K562 (cell line): ENCODE results near the gene SCAPER. TPM values are rescaled to one million over a fixed set of nuclear protein-coding genes. Genes with fewer than 3 reads are reported as not detected.

ENCODE experiments used
- ATAC-seq: fragments of 200-7000 bp; cut with Tn5 transposase; 3 replicates; pipeline ENCODE4 v1.9.1; 2020; ENCODE audit warnings: moderate library complexity
- BruUV-seq: library from RNA; stranded (reverse); fragments of 400-500 nt; replicated peaks from 2 replicates; lab custom pipeline; 2021; lab: Mats Ljungman, UMichigan
- CTCF ChIA-PET: fragments of 300-600 bp; formaldehyde crosslinking; extraction: SDS; loops from one replicate; lab custom pipeline; 2021; ENCODE audit warnings: low intra/inter-chr PET ratio; lab: Yijun Ruan, JAX
- POLR2A ChIA-PET: fragments of 300-600, 350-650 bp; sonication (Branson Sonifier 250); formaldehyde crosslinking; extraction: SDS; loops from one replicate; lab custom pipeline; 2021; ENCODE audit warnings: antibody characterized with exemption, inconsistent platforms; lab: Yijun Ruan, JAX
- DNase-seq, 4 experiments: peaks; one replicate each; pipeline versions ENCODE4 v3.0.0 to v3.0.0-alpha.2; 2011 to 2018; ENCODE audit warnings: low spot score in 3 of 4, mixed read lengths in 3 of 4; ENCODE audit errors: extremely low read depth in 1 of 4
- FAIRE-seq: peaks from 2 replicates; lab custom pipeline; 2011; peaks lifted over from hg19 to GRCh38; lab: Jason Lieb, UNC
- H2AFZ ChIP-seq: 2 replicates; pipeline ENCODE4 v1.6.0; 2011; ENCODE audit warnings: low read depth, low read length, control low read depth, inconsistent platforms
- H3K27ac ChIP-seq: fragments of 200-600 bp; 3 replicates; pipeline ENCODE4 v1.8.0; 2011; ENCODE audit warnings: low read depth, mild to moderate bottlenecking, control low read depth, inconsistent platforms, low read length, moderate library complexity, mixed read lengths; ENCODE audit errors: extremely low read depth
- H3K27me3 ChIP-seq, 2 experiments: fragments of 300-600 bp in 1 of 2; 2 replicates in 1 of 2; 3 replicates in 1 of 2; pipeline versions ENCODE4 v1.6.0 to v1.8.0; 2011; ENCODE audit warnings: inconsistent platforms in 2 of 2, low read length in 2 of 2, mild to moderate bottlenecking in 1 of 2, mixed read lengths in 1 of 2, moderate library complexity in 1 of 2; ENCODE audit not compliant: control insufficient read depth in 2 of 2, insufficient read depth in 2 of 2
- H3K36me3 ChIP-seq: fragments of 300-600 bp; 3 replicates; pipeline ENCODE4 v1.8.0; 2011; ENCODE audit warnings: mild to moderate bottlenecking, low read length, inconsistent platforms; ENCODE audit not compliant: control insufficient read depth, insufficient read depth
- H3K4me1 ChIP-seq, 2 experiments: fragments of 200-600 bp in 1 of 2; replicated peaks in 1 of 2; 2 replicates in 1 of 2; 3 replicates in 1 of 2; pipeline versions ENCODE4 v1.5.1 to v1.8.0; 2011; ENCODE audit warnings: inconsistent platforms in 2 of 2, low read length in 2 of 2, mild to moderate bottlenecking in 1 of 2, mixed read lengths in 1 of 2, moderate library complexity in 1 of 2; ENCODE audit not compliant: control insufficient read depth in 2 of 2, insufficient read depth in 2 of 2
- H3K4me2 ChIP-seq: 2 replicates; pipeline ENCODE4 v1.6.1; 2011; ENCODE audit warnings: low read length, control low read depth, inconsistent platforms, mixed read lengths; ENCODE audit not compliant: insufficient read depth
- H3K4me3 ChIP-seq: fragments of 200-600 bp; sonication (generic), shearing (Covaris generic); 2 replicates; pipeline ENCODE4 v1.5.1; 2016; ENCODE audit warnings: control low read depth, inconsistent platforms
- H3K79me2 ChIP-seq: fragments of 200-600 bp; 3 replicates; pipeline ENCODE4 v1.8.0; 2011; ENCODE audit warnings: low read length, inconsistent platforms; ENCODE audit not compliant: control insufficient read depth, insufficient read depth
- H3K9ac ChIP-seq, 2 experiments: 2 replicates each; pipeline versions ENCODE4 v1.6.0 to v1.6.1; 2011; ENCODE audit warnings: low read depth in 2 of 2, low read length in 2 of 2, control low read depth in 1 of 2, inconsistent platforms in 1 of 2, mild to moderate bottlenecking in 1 of 2, mixed read lengths in 1 of 2; ENCODE audit not compliant: insufficient read depth in 1 of 2
- H3K9me1 ChIP-seq: one replicate; pipeline ENCODE4 v1.6.0; 2011; ENCODE audit warnings: inconsistent platforms, mild to moderate bottlenecking, low read length, moderate library complexity; ENCODE audit not compliant: control insufficient read depth, insufficient read depth
- H3K9me3 ChIP-seq: replicated peaks from 2 replicates; pipeline ENCODE4 v1.5.1; 2011; ENCODE audit warnings: low read depth, low read length, inconsistent platforms; ENCODE audit not compliant: control insufficient read depth, insufficient read depth
- H4K20me1 ChIP-seq: replicated peaks from 2 replicates; pipeline ENCODE4 v1.6.1; 2011; ENCODE audit warnings: low read length, inconsistent platforms, mixed read lengths; ENCODE audit not compliant: control insufficient read depth, insufficient read depth
- PKNOX1 ChIP-seq: fragments of 450-650 bp; IDR thresholded peaks from 2 replicates; pipeline ENCODE4 v1.6.1; 2016
- PRDM10 ChIP-seq: fragments of 450-650 bp; IDR thresholded peaks from 2 replicates; pipeline ENCODE4 v1.6.1; 2018; ENCODE audit not compliant: partially characterized antibody
- ZNF436 ChIP-seq: fragments of 250-450, 450-650 bp; sonication (Bioruptor Pico); formaldehyde crosslinking; IDR thresholded peaks from 2 replicates; pipeline ENCODE4 v1.7.0; 2020; ENCODE audit warnings: mild to moderate bottlenecking
- WGBS: fragments of 100-300 bp; shearing (Covaris generic); methylation state at CpG from one replicate; pipeline ENCODE4 v1.1.6; 2016; ENCODE audit warnings: low coverage, mixed read lengths; ENCODE audit not compliant: insufficient coverage; ENCODE audit errors: missing lambda C conversion rate; 5-methylcytosine and 5-hydroxymethylcytosine counted together
- in situ Hi-C: fragments of 300-500 bp; cut with MboI; formaldehyde crosslinking; loops from 4 replicates; pipeline ENCODE4 v1.15.0; 2018; ENCODE audit warnings: inconsistent platforms, mixed read lengths
- intact Hi-C: fragments of 100-400 bp; cut with micrococcal nuclease; formaldehyde crosslinking; loops from 2 replicates; pipeline ENCODE4 v1.14.2; 2022
- polyA plus RNA-seq, 8 experiments: library from polyadenylated mRNA; depleted of rRNA in 4 of 8; stranded (reverse) in 5 of 8; unstranded in 3 of 8; fragments of >200 nt; fragmentation: Nextera tagmentation in 2 of 8; fragmentation: Illumina TruSeq in 1 of 8; extraction: Ambion mirVana in 2 of 8; extraction: Trizol in 1 of 8; gene quantifications; 2 replicates each; pipeline versions ENCODE4 v1.2.1 to v1.2.3, GENCODE V29; 2011 to 2014; ENCODE audit warnings: inconsistent platforms in 1 of 8, missing spikeins in 1 of 8
- total RNA-seq, 7 experiments: library from RNA; depleted of rRNA in 6 of 7; stranded (reverse); fragments of >200 nt in 6 of 7; fragmentation: Illumina TruSeq in 2 of 7; extraction: Trizol in 2 of 7; gene quantifications; 2 replicates each; pipeline versions ENCODE4 v1.2.1 to v1.2.3, GENCODE V29; 2011 to 2021; ENCODE audit warnings: low replicate concordance in 1 of 7

The SCAPER gene
- total and polyA plus RNA-seq, 9 of the 15 experiments (the other 6 are each of a cell fraction or from before 2014, with no cell fraction given) = 1.3 to 5.7 (median 3.2) TPM

- DNase-seq = no peak
- H3K9me3 ChIP-seq = no peaks in the 10 kb centered on the region
- H3K36me3 ChIP-seq = no peaks in the 10 kb centered on the region
- no peak overlapping the region for H3K27ac ChIP-seq
- no peaks in the 10 kb centered on the region for H4K20me1 ChIP-seq
- no peaks in the 10 kb centered on the region for H3K4me1 ChIP-seq
- BruUV-seq = no TSS peak
- no peak for ATAC-seq
- peaks cover 2% of the 10 kb centered on the region for H3K9me1 ChIP-seq
- 0% methylated on average over 1 of the region's 1 CpG for WGBS
- no peaks in the 10 kb centered on the region for H3K79me2 ChIP-seq
- H3K27me3 ChIP-seq = peaks cover 17 to 24% of the 10 kb centered on the region in 2 experiments
- no peak overlapping the region for H2AFZ ChIP-seq
- peak; percentile 28; the same call in 1 of the 2 replicates for TF ChIP-seq PKNOX1
- no peak for TF ChIP-seq PRDM10
- no peak for TF ChIP-seq ZNF436 (CRISPR knock-in tag)
- no peak for FAIRE-seq
- ChIA-PET POLR2A (interaction anchor here (0.7 kb wide), 2 partner anchors 489 to 576 kb away, joined by 3 read pairs; no protein-coding TSS in a partner anchor), CTCF (no interaction called here)
- no peak overlapping the region for H3K4me2 ChIP-seq
- H3K9ac ChIP-seq = no peak overlapping the region
- intact Hi-C loops (no loop called here), in situ Hi-C loops (no loop called here)
- no peak overlapping the region for H3K4me3 ChIP-seq
Observed at GRCh38 chr15:76366714-76367113, 538.4 kb downstream of the SCAPER start.
